Type B pancreatic cell (in vitro differentiated cells): ENCODE data around the gene SEPTIN3. TPM values are rescaled to one million over a fixed set of nuclear protein-coding genes. Genes with fewer than 3 reads are reported as not detected.
A peak's percentile ranks its signal among the peaks of the same experiment; 100 is the strongest.

Experiments used
- DNase-seq: peaks from one replicate; pipeline ENCODE4 v3.0.0; 2021; ENCODE audit warnings: mixed read lengths; ENCODE audit not compliant: unreplicated experiment; ENCODE audit errors: extremely low spot score
- H3K27ac Mint-ChIP-seq: 2 replicates; pipeline ENCODE4 v1.8.0; 2021; ENCODE audit warnings: mild to moderate bottlenecking, mixed read lengths
- H3K27me3 Mint-ChIP-seq: 2 replicates; pipeline ENCODE4 v1.8.0; 2021; ENCODE audit warnings: mixed read lengths
- H3K36me3 Mint-ChIP-seq: 2 replicates; pipeline ENCODE4 v1.8.0; 2021; ENCODE audit warnings: mixed read lengths
- H3K4me1 Mint-ChIP-seq: one replicate; pipeline ENCODE4 v1.8.0; 2021; ENCODE audit warnings: mixed read lengths; ENCODE audit not compliant: unreplicated experiment
- H3K4me3 Mint-ChIP-seq: 2 replicates; pipeline ENCODE4 v1.8.0; 2021; ENCODE audit warnings: mild to moderate bottlenecking, mixed read lengths
- H3K9me3 Mint-ChIP-seq: 2 replicates; pipeline ENCODE4 v1.8.0; 2021; ENCODE audit warnings: mixed read lengths
- CTCF ChIP-seq: fragments of 200-600 bp; sonication (generic); conservative IDR thresholded peaks from 2 replicates; pipeline ENCODE4 v1.5.0; 2021; ENCODE audit warnings: antibody characterized with exemption, mild to moderate bottlenecking
- total RNA-seq: library from RNA; stranded (reverse); gene quantifications from 2 replicates; pipeline ENCODE4 v1.2.1, GENCODE V29; 2021; ENCODE audit warnings: low replicate concordance

Gene SEPTIN3
- total RNA-seq, 1 donor from 2014 or later: 16.3 TPM

GRCh38 chr22:42001706-42002105 lies 32.5 kb downstream of the SEPTIN3 start:
- H3K9me3 Mint-ChIP-seq: peaks cover 4% of the 10 kb centered on the region
- no peaks in the 10 kb centered on the region for H3K4me1 Mint-ChIP-seq
- peaks cover 7% of the 10 kb centered on the region for H3K36me3 Mint-ChIP-seq
- H3K27ac Mint-ChIP-seq: no peak overlapping the region
- peaks cover 19% of the 10 kb centered on the region for H3K27me3 Mint-ChIP-seq
- no peak for TF ChIP-seq CTCF
- no peak overlapping the region for H3K4me3 Mint-ChIP-seq
- DNase-seq: peak; percentile 58

GRCh38 chr22:42007922-42008321 lies 38.7 kb downstream of the SEPTIN3 start:
- H3K27ac Mint-ChIP-seq: no peak overlapping the region
- DNase-seq: no peak
- H3K36me3 Mint-ChIP-seq: no peaks in the 10 kb centered on the region
- TF ChIP-seq CTCF: no peak
- H3K4me1 Mint-ChIP-seq: no peaks in the 10 kb centered on the region
- peaks cover 6% of the 10 kb centered on the region for H3K9me3 Mint-ChIP-seq
- peaks cover 7% of the 10 kb centered on the region for H3K27me3 Mint-ChIP-seq
- H3K4me3 Mint-ChIP-seq: no peak overlapping the region

GRCh38 chr22:42010778-42011177 lies 41.5 kb downstream of the SEPTIN3 start:
- Mint-ChIP-seq H3K9me3 (peaks cover 6% of the 10 kb centered on the region), H3K27me3 (peaks cover 9% of the 10 kb centered on the region), H3K4me3 (no peak overlapping the region), H3K36me3 (no peaks in the 10 kb centered on the region), H3K27ac (no peak overlapping the region), H3K4me1 (no peaks in the 10 kb centered on the region)
- TF ChIP-seq CTCF: no peak
- DNase-seq: peak; percentile 1

- Mint-ChIP-seq H3K9me3 (peaks cover 6% of the 10 kb centered on the region), H3K36me3 (no peaks in the 10 kb centered on the region), H3K4me3 (no peak overlapping the region), H3K4me1 (no peaks in the 10 kb centered on the region), H3K27ac (no peak overlapping the region), H3K27me3 (peaks cover 12% of the 10 kb centered on the region)
- DNase-seq: no peak
- TF ChIP-seq CTCF: no peak
These were observed 44.1 kb downstream of the SEPTIN3 start for GRCh38 chr22:42013385-42013784.

- no peak overlapping the region for H3K27ac Mint-ChIP-seq
- no peak for DNase-seq
- no peak overlapping the region for H3K4me3 Mint-ChIP-seq
- no peaks in the 10 kb centered on the region for H3K4me1 Mint-ChIP-seq
- H3K36me3 Mint-ChIP-seq: no peaks in the 10 kb centered on the region
- H3K27me3 Mint-ChIP-seq: peaks cover 19% of the 10 kb centered on the region
- TF ChIP-seq CTCF: no peak
- no peaks in the 10 kb centered on the region for H3K9me3 Mint-ChIP-seq
These were observed 46.9 kb downstream of the SEPTIN3 start for GRCh38 chr22:42016111-42016510.

- DNase-seq: no peak
- Mint-ChIP-seq H3K4me3 (no peak overlapping the region), H3K27ac (no peak overlapping the region), H3K27me3 (peaks cover 19% of the 10 kb centered on the region), H3K36me3 (no peaks in the 10 kb centered on the region), H3K9me3 (peaks cover 4% of the 10 kb centered on the region), H3K4me1 (peaks cover 5% of the 10 kb centered on the region)
- TF ChIP-seq CTCF: no peak
These were observed 49.0 kb downstream of the SEPTIN3 start for GRCh38 chr22:42018224-42018623.
